ENCODE measurements around the gene SEMA6A. TPM values are rescaled to one million over a fixed set of nuclear protein-coding genes. Genes with fewer than 3 reads are reported as not detected.

Gene SEMA6A
- total RNA-seq, 1 experiment from 2014 or later, result 53.3 TPM

DNA sequence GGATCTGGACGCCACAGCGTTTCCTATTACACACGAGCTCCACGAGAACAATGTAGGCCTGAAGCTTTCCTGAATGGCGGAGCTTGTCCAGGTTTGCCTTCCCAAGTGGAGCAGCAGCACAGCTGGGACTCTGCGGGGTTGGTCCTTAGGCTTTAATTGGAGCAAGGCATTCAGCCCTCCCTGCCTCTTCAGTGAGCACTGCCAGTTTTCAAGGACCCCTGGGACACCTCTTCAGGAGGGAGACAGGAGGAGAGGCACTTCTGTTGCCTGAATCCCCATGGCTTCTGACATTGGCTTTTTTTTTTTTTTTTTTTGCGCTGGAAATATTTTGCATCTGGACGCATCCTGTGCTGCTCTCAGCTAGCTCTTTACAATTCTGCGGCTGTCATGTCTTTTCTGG lies 179.4 kb downstream of the SEMA6A start:
- no TSS peak for BruUV-seq (replicated peaks)
- Mint-ChIP-seq H3K36me3 (ENCODE audit: insufficient read depth, unreplicated experiment) (no peaks in the 10 kb centered on the region), H3K27me3 (ENCODE audit: unreplicated experiment) (no peaks in the 10 kb centered on the region), H3K9me3 (ENCODE audit: low read depth, unreplicated experiment) (no peaks in the 10 kb centered on the region), H3K27ac (ENCODE audit: unreplicated experiment) (no peak overlapping the region), H3K4me1 (ENCODE audit: low read depth, unreplicated experiment) (no peaks in the 10 kb centered on the region), H3K4me3 (ENCODE audit: low read depth, unreplicated experiment) (no peak overlapping the region)
- TF ChIP-seq, protein P1, sequence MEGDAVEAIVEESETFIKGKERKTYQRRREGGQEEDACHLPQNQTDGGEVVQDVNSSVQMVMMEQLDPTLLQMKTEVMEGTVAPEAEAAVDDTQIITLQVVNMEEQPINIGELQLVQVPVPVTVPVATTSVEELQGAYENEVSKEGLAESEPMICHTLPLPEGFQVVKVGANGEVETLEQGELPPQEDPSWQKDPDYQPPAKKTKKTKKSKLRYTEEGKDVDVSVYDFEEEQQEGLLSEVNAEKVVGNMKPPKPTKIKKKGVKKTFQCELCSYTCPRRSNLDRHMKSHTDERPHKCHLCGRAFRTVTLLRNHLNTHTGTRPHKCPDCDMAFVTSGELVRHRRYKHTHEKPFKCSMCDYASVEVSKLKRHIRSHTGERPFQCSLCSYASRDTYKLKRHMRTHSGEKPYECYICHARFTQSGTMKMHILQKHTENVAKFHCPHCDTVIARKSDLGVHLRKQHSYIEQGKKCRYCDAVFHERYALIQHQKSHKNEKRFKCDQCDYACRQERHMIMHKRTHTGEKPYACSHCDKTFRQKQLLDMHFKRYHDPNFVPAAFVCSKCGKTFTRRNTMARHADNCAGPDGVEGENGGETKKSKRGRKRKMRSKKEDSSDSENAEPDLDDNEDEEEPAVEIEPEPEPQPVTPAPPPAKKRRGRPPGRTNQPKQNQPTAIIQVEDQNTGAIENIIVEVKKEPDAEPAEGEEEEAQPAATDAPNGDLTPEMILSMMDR (IDR thresholded peaks at IDR 0.05; ENCODE audit: unreplicated experiment), result no peak
- DNase-seq, result no peak
- intact Hi-C loops (cut with micrococcal nuclease; ENCODE audit: unreplicated experiment), result no loop called here
- CTCF ChIA-PET, result no interaction called here

DNA sequence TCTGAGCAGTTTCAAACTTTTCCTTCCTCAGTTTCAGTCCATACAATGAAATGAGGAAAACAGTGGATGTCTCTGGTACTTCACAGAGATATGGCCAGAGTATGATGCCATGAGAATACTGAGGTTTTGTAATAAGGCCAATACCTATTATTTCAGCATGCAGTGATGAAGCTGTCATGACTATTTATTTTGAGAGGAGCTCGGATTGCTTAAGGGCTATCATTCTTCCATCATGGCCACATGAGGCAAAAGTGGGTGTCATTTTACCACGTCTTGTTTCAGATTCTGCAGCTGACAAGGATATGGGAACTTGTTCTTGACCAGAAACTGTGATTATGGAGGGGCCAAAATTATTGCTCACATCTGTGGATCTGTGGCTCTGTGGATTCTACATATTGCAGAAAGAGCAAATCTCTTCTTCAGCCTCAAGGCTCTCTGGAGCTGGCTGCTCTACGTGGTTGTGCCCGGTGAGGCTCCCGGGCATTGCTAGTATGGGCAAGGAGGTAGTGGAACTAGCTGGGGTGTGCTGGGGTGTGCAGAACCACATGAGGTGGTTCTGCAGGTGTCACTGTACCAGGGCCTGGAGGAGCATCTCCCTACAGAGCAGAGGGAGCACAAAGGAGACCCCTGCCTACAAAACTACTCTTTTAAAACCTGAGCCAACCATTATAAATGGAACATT lies 180.3 kb downstream of the SEMA6A start:
- H3K9me3 Mint-ChIP-seq (ENCODE audit: low read depth, unreplicated experiment), result no peaks in the 10 kb centered on the region

More for the DNA sequence above, 180.3 kb downstream of the SEMA6A start:
- H3K4me3 Mint-ChIP-seq (ENCODE audit: low read depth, unreplicated experiment), result no peak overlapping the region
- no peaks in the 10 kb centered on the region for H3K27me3 Mint-ChIP-seq (ENCODE audit: unreplicated experiment)
- no peak for DNase-seq
- TF ChIP-seq, protein P1 (IDR thresholded peaks at IDR 0.05; ENCODE audit: unreplicated experiment), result no peak
- intact Hi-C loops (cut with micrococcal nuclease; ENCODE audit: unreplicated experiment), result no loop called here
- BruUV-seq (replicated peaks), result no TSS peak
- no peaks in the 10 kb centered on the region for H3K4me1 Mint-ChIP-seq (ENCODE audit: low read depth, unreplicated experiment)
- no peak overlapping the region for H3K27ac Mint-ChIP-seq (ENCODE audit: unreplicated experiment)
- CTCF ChIA-PET, result interaction anchor here (0.6 kb wide), 1 partner anchor 9 kb away, joined by 3 read pairs; no protein-coding TSS in a partner anchor
- H3K36me3 Mint-ChIP-seq (ENCODE audit: insufficient read depth, unreplicated experiment), result no peaks in the 10 kb centered on the region
